Activated naive CD8-positive, alpha-beta T cell treated with anti-CD3 and anti-CD28 coated beads, Interleukin-2, amount 10 ng/mL, durations not matched to agents 7 days and 5 days (primary cell): Measurements from ENCODE around the gene ATP23. TPM values are rescaled to one million over a fixed set of nuclear protein-coding genes. Genes with fewer than 3 reads are reported as not detected.
A peak's percentile ranks its signal among the peaks of the same experiment; 100 is the strongest.

Experiments
- ATAC-seq: fragments of 150-1000 bp; cut with Tn5 transposase; one replicate; pipeline ENCODE4 v1.10.0; 2021; ENCODE audit warnings: low read depth, moderate library complexity
- POLR2A ChIA-PET: fragments of 350-600 bp; sonication (Branson Sonifier 250); formaldehyde crosslinking; loops from one replicate; lab custom pipeline; 2021; ENCODE audit warnings: antibody characterized with exemption; lab: Charles Lee
- DNase-seq: peaks from one replicate; pipeline ENCODE4 v3.0.0; 2021
- H3K27ac Mint-ChIP-seq: one replicate; pipeline ENCODE4 v1.8.0; 2022; ENCODE audit warnings: mild to moderate bottlenecking, mixed read lengths
- H3K27me3 Mint-ChIP-seq: one replicate; pipeline ENCODE4 v1.8.0; 2022; ENCODE audit warnings: mild to moderate bottlenecking, moderate library complexity, mixed read lengths
- H3K36me3 Mint-ChIP-seq: one replicate; pipeline ENCODE4 v1.8.0; 2021; ENCODE audit warnings: mild to moderate bottlenecking, mixed read lengths
- H3K4me1 Mint-ChIP-seq: one replicate; pipeline ENCODE4 v1.8.0; 2021; ENCODE audit warnings: mixed read lengths
- H3K4me3 Mint-ChIP-seq: one replicate; pipeline ENCODE4 v1.8.0; 2022; ENCODE audit warnings: mild to moderate bottlenecking, moderate library complexity, mixed read lengths
- H3K9me3 Mint-ChIP-seq: one replicate; pipeline ENCODE4 v1.8.0; 2021; ENCODE audit warnings: mixed read lengths
- total RNA-seq, 2 experiments: library from RNA; stranded (reverse); gene quantifications; one replicate each; pipeline ENCODE4 v1.2.3, GENCODE V29; 2021

The ATP23 gene
- total RNA-seq, 2 experiments from 2014 or later: 16.8 to 18.9 TPM

DNA sequence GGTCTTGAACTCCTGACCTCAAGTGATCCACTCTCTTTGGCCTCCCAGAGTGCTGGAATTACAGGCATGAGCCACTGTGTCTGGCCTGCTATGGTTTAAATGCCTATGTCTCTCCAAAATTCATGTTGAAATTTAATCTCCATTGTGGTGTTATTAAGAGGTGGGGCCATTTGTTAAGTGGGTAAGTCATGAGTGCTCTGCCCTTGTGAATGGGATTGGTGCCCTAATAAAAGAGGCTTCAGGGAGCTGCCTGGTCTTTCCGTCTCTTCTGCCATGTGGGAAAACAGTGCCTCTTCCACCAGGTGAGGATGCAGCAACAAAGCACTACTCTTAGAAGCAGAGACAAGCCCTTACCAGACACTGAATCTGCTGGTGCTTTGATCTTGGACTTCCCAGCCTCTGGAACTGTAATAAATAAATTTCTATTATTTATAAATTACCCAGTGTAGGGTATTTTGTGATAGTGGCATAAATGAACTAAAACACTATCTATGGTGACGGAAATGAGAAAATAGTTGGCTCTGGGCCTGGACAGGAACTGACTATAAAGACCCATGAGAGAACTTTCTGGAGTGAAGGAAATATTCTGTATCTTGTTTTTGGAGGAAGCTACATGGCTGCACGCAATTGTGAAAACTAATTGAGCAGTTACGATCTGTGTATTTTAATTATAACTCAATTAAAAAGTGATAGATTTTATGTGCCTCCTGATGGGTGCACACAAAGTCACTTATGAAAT lies 12.1 kb upstream of the ATP23 start:
- H3K36me3 Mint-ChIP-seq: peaks cover 11% of the 10 kb centered on the region
- peaks cover 2% of the 10 kb centered on the region for H3K27me3 Mint-ChIP-seq
- no peak for ATAC-seq
- POLR2A ChIA-PET: no interaction called here
- no peak overlapping the region for H3K4me3 Mint-ChIP-seq
- H3K4me1 Mint-ChIP-seq: peaks cover 3% of the 10 kb centered on the region
- peaks cover 2% of the 10 kb centered on the region for H3K9me3 Mint-ChIP-seq
- H3K27ac Mint-ChIP-seq: no peak overlapping the region
- DNase-seq: no peak

DNA sequence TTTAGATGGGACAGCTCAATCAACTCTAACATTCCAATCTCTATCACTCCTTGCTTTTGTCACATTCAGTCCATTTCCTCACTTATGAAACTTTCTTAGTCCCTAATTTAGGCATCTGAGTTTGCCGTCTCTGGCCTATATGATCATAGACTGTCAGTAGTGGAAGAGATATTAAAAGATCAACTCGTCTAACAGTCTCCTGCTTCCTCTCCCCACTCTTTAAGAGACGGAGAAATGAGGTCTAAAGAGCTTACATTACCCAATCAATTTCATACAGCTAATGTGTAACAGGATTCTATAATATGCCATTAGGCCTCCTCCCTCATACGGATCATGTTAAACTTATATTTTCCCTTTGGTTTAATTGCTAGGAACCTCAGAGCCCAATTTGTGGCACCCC lies 6.5 kb upstream of the ATP23 start:
- POLR2A ChIA-PET: no interaction called here
- H3K27me3 Mint-ChIP-seq: no peaks in the 10 kb centered on the region
- peaks cover 2% of the 10 kb centered on the region for H3K9me3 Mint-ChIP-seq
- H3K4me3 Mint-ChIP-seq: peak overlapping the region; percentile 98
- H3K4me1 Mint-ChIP-seq: peaks cover 29% of the 10 kb centered on the region
- no peak for DNase-seq
- ATAC-seq: no peak
- peak overlapping the region; percentile 98 for H3K27ac Mint-ChIP-seq
- H3K36me3 Mint-ChIP-seq: peaks cover 24% of the 10 kb centered on the region

DNA sequence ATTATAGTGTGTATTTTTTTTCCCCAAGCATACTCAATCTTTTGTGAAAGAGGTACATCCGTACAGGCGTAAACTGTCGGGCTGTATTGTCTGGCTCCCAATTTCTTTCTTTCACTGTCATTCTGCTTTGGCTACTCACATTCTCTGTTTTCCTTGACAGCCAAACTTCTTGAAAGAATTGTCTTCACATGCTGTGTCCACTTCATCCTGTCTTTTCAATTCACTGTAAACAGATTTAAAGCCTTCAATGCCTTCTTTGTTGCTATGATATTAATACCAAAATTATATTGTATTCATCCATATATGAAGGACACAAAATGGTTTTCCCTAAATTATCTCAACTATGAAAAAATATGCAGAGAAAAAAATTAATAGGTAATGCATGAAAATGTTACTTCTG lies 6.0 kb upstream of the ATP23 start:
- POLR2A ChIA-PET: no interaction called here
- ATAC-seq: no peak
- no peak for DNase-seq
- Mint-ChIP-seq H3K27ac (peak overlapping the region; percentile 98), H3K36me3 (peaks cover 24% of the 10 kb centered on the region), H3K4me3 (peak overlapping the region; percentile 98), H3K9me3 (peaks cover 2% of the 10 kb centered on the region), H3K27me3 (no peaks in the 10 kb centered on the region), H3K4me1 (peaks cover 30% of the 10 kb centered on the region)

DNA sequence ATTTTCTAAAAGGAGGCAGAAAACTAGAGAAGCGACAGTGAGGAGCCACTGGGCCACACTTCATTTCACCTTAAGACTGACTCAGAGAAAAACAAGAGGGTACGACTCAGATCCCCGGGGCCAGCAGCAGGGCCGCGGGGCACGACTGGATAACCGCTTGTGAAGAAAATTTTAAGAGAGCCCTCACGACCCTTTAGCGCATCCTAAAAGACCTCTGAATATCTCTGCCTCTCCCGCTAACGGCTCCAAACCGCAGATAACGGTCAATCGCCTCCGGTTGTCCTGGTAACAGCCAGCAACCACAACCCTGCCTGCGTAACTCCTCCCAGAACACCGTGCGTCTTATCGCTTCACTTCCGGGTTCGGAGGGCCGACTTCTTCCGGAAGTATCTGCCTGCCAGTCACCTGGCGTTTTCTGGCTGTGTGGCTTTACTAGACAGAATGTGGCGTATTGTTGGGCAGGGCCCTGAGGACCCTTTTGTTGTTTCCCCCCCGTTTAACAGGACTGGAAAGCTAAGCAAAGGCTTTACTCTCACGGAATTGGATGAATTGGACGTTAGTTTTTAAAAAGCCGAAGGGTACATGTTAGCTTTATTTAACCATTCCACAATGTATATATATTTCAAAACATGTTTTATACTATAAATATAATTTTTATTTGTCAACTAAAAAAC lies 5.4 kb upstream of the ATP23 start:
- POLR2A ChIA-PET: interaction anchor here (0.6 kb wide), 1 partner anchor 1238 kb away, joined by 5 read pairs; no protein-coding TSS in a partner anchor
- Mint-ChIP-seq H3K27me3 (no peaks in the 10 kb centered on the region), H3K36me3 (peaks cover 24% of the 10 kb centered on the region), H3K4me1 (peaks cover 36% of the 10 kb centered on the region), H3K9me3 (peaks cover 2% of the 10 kb centered on the region), H3K4me3 (peak overlapping the region; percentile 98), H3K27ac (peak overlapping the region; percentile 98)
- ATAC-seq: peak; percentile 83
- peak; percentile 86 for DNase-seq

DNA sequence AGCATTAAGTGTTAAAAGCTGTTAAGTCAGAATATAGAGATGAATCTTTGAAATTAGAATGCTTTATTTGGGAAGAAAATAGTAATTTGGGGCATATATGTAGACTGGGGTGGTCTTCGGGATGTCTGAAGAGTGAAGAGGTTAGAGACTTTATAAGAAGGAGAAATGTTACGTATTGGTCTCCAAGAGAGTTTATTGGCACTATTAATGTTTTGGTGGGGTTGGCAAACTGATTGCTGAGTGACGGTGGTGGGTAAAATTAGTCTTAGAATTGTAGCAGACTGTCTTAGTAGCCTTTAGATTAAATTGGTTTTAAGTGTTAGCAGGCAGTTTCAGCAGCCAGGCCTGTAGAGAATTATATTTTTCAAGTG lies 4.9 kb upstream of the ATP23 start:
- peak overlapping the region; percentile 75 for H3K27ac Mint-ChIP-seq

GRCh38 chr12:57939291-57939690 lies 2.1 kb upstream of the ATP23 start:
- H3K4me3 Mint-ChIP-seq: peak overlapping the region; percentile 23
- ATAC-seq: no peak
- H3K36me3 Mint-ChIP-seq: peaks cover 16% of the 10 kb centered on the region
- H3K9me3 Mint-ChIP-seq: no peaks in the 10 kb centered on the region
- POLR2A ChIA-PET: no interaction called here
- peaks cover 52% of the 10 kb centered on the region for H3K4me1 Mint-ChIP-seq
- H3K27me3 Mint-ChIP-seq: no peaks in the 10 kb centered on the region
- DNase-seq: no peak
- H3K27ac Mint-ChIP-seq: no peak overlapping the region

More for the DNA sequence above, 4.9 kb upstream of the ATP23 start:
- POLR2A ChIA-PET: interaction anchor here (0.6 kb wide), 1 partner anchor 1239 kb away, joined by 5 read pairs; no protein-coding TSS in a partner anchor
- peaks cover 23% of the 10 kb centered on the region for H3K36me3 Mint-ChIP-seq
- peaks cover 2% of the 10 kb centered on the region for H3K9me3 Mint-ChIP-seq
- no peak for ATAC-seq
- peak overlapping the region; percentile 98 for H3K4me3 Mint-ChIP-seq
- no peaks in the 10 kb centered on the region for H3K27me3 Mint-ChIP-seq
- H3K4me1 Mint-ChIP-seq: peaks cover 37% of the 10 kb centered on the region
- no peak for DNase-seq

DNA sequence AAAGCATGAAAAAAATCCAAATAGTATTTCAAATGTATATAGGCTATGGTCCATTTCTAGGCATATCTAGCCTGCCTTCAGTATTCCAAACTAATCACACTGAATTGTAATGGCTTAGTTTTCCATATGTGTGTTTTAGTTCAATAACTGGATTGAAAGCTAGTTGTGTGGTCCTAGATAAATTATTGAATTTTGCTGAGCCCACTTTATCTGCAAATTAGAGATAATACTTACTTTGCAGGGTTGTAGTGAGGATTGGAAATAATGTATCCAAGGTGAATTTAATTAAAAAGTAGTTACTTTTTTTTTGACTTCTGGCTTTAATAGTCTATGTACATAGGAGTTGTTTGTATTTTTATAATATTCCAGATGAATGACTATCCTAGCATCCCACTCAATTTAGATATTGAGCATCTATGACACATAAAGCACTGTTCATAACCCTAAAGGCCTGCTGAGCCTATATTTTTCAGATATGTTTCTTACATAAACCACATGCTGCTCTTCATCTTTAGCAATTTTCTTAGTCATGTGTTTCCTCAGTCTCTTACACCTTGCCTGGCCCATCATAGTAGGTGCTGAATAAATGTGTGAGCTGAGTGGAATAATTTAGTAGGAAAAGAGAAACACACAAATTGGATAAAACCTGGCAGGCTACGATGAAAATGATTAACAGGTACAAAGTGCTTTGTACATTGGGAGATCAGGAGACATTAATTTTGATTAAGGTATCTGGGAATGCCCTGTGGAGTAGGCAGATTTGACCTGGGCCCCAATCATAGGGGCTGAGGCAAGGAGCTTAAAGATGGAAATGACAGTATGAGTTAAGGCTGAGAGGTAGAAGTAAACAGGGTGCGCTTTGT lies 1.1 kb upstream of the ATP23 start:
- no peak for ATAC-seq
- Mint-ChIP-seq H3K27ac (peak overlapping the region; percentile 99), H3K27me3 (no peaks in the 10 kb centered on the region), H3K9me3 (peaks cover 2% of the 10 kb centered on the region), H3K4me1 (peaks cover 49% of the 10 kb centered on the region), H3K36me3 (peaks cover 13% of the 10 kb centered on the region), H3K4me3 (peak overlapping the region; percentile 95)
- DNase-seq: no peak
- POLR2A ChIA-PET: interaction anchor here (0.5 to 1.4 kb wide), 4 partner anchors 9 to 196 kb away, joined by 3 to 4 read pairs (median 4); partner anchors contain the start of gene TSPAN31

DNA sequence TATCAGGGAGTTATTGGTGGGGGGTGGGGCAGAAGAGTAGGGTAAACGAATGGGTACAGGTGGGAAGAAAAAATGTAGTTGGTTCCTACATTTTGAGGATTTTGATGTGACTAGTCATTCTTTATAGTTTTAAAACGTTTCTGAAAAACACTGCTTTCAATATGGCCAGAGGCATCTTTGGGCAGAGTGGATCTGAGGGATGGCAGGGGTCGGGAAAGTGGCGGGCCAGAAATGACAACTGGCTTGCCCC lies 527 bp upstream of the ATP23 start:
- POLR2A ChIA-PET: interaction anchor here (0.5 to 1.4 kb wide), 5 partner anchors 10 to 200 kb away, joined by 3 to 4 read pairs (median 3); partner anchors contain the start of gene TSPAN31
- Mint-ChIP-seq H3K9me3 (peaks cover 2% of the 10 kb centered on the region), H3K27me3 (no peaks in the 10 kb centered on the region), H3K36me3 (peaks cover 15% of the 10 kb centered on the region), H3K4me3 (peak overlapping the region; percentile 95), H3K27ac (peak overlapping the region; percentile 99), H3K4me1 (peaks cover 45% of the 10 kb centered on the region)
- ATAC-seq: no peak
- DNase-seq: no peak

DNA sequence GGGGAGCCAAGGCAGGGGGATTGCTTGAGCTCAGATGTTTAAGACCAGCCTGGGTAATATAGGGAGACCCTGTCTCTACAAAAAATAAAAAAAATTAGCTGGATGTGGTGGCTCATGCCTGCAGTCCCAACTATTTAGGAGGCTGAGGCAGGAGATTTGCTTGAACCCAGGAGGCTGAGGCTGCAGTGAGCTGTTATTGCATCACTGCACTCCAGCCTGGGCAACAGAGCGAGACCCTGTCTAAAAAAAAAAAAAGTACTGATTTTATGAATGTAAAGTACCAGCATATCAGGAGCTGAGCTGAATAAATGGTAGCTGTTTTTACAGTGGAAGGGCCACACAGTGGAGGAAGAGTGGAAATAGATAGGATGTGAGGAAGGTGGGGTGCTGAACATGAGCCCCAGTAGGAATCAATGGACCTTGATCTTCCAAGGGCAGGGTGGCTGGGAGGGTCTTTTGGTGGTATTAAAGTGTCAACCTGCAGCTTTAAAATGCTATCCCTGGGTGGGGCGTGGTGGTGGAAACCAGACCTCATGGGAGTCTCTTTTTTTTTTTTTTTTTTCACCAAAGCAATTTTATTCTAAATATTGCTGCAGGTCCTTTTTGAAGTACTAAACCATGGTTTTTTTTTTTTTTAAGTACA lies 2.2 kb downstream of the ATP23 start:
- H3K27ac Mint-ChIP-seq: no peak overlapping the region
- no peak for DNase-seq
- peaks cover 20% of the 10 kb centered on the region for H3K36me3 Mint-ChIP-seq
- POLR2A ChIA-PET: no interaction called here
- peaks cover 35% of the 10 kb centered on the region for H3K4me1 Mint-ChIP-seq
- no peak overlapping the region for H3K4me3 Mint-ChIP-seq
- peaks cover 2% of the 10 kb centered on the region for H3K9me3 Mint-ChIP-seq
- H3K27me3 Mint-ChIP-seq: no peaks in the 10 kb centered on the region
- ATAC-seq: no peak

GRCh38 chr12:57944313-57945023 lies 3.1 kb downstream of the ATP23 start:
- Mint-ChIP-seq H3K9me3 (peaks cover 2% of the 10 kb centered on the region), H3K27me3 (no peaks in the 10 kb centered on the region), H3K4me3 (no peak overlapping the region), H3K27ac (peak overlapping the region; percentile 27), H3K4me1 (peaks cover 34% of the 10 kb centered on the region), H3K36me3 (peaks cover 22% of the 10 kb centered on the region)
- POLR2A ChIA-PET: no interaction called here
- ATAC-seq (no peak), DNase-seq (no peak)

DNA sequence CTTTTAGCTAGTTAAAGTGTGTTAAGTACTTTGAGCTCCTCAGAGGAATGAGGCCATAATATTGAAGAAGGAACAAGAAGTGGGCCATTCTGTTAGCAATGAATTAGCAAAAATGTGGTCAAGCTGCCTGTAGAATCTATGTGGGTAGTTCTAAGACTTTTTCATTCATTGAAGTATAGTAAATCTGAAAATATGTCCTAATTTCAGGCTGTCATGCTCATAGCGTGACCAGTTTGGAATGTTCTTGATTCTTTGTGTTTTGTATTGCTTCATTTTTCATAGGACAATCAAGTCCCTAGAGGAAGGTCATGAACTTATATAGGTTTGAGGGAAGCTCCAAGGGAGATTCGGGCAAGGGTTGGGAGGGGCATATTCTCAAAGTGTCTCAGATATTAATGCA lies 11.4 kb downstream of the ATP23 start:
- H3K9me3 Mint-ChIP-seq: peaks cover 2% of the 10 kb centered on the region
- no peak overlapping the region for H3K4me3 Mint-ChIP-seq
- ATAC-seq: no peak
- no peaks in the 10 kb centered on the region for H3K4me1 Mint-ChIP-seq
- H3K27me3 Mint-ChIP-seq: no peaks in the 10 kb centered on the region
- no peak overlapping the region for H3K27ac Mint-ChIP-seq
- no peak for DNase-seq
- POLR2A ChIA-PET: no interaction called here
- peaks cover 56% of the 10 kb centered on the region for H3K36me3 Mint-ChIP-seq

DNA sequence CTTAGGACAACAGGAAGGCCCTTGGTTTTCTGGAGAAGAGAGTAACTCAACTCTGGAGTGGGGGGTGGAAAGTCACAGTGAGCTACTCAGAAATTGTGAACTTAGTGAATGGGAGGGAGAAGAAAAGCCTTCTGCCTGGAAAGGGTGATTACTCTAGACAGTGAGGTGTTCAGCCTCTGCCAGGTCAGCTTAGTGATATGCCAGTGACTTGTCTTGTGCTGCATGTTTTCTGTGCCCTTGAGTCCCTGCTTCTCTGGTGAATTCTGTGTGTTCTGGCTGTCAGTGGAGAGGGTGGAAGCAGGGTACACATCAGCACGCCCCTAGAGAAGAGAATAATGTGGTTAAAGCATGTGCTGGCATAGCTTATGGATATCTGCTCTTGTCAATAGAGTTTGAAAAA lies 13.4 kb downstream of the ATP23 start:
- no peak for DNase-seq
- no peaks in the 10 kb centered on the region for H3K27me3 Mint-ChIP-seq
- no peak overlapping the region for H3K4me3 Mint-ChIP-seq
- POLR2A ChIA-PET: no interaction called here
- ATAC-seq: no peak
- H3K9me3 Mint-ChIP-seq: peaks cover 7% of the 10 kb centered on the region
- H3K36me3 Mint-ChIP-seq: peaks cover 67% of the 10 kb centered on the region
- H3K4me1 Mint-ChIP-seq: no peaks in the 10 kb centered on the region
- no peak overlapping the region for H3K27ac Mint-ChIP-seq
